ENCODE data around the gene ANKHD1.

DNA sequence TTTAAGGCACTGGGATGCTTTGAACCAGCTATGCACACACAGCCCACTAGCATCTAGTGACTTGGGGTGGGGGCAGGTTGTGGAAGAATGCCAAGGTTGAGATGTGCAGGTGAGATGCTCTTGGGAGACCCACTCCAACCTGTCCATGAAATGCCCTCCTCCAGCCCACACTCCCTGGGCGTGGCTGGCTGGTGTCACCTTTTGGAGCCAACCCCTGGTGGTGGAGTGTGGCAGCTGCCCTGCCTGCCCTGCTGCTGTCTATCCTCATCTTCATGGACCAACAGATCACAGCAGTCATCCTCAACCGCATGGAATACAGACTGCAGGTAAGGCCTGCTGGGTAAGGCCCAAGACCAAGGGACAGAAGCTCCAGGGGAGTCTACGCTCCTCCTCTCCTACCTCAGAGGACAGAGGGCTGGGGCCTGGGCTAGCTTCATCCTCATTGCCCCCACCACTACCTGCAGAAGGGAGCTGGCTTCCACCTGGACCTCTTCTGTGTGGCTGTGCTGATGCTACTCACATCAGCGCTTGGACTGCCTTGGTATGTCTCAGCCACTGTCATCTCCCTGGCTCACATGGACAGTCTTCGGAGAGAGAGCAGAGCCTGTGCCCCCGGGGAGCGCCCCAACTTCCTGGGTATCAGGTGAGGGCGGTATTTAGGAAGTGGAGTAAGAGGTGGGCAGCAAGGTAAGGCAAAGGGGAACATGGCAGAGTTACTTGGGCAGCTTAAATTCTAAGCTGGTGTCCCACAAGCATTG lies 34.2 kb upstream of the ANKHD1 start:
- no peak for TF ChIP-seq ELF4 (IDR thresholded peaks at IDR 0.05)
- TF ChIP-seq FOXA1 (IDR thresholded peaks at IDR 0.05), result no peak
- TF ChIP-seq BHLHE40 (IDR thresholded peaks at IDR 0.05; ENCODE audit: borderline replicate concordance), result no peak
- no peak for TF ChIP-seq SUZ12 (IDR thresholded peaks at IDR 0.05)
- TF ChIP-seq TARDBP (IDR thresholded peaks at IDR 0.05), result no peak
- TF ChIP-seq SP1 (IDR thresholded peaks at IDR 0.05), result no peak
- TF ChIP-seq CTBP1 (IDR thresholded peaks at IDR 0.05; ENCODE audit: borderline replicate concordance), result no peak
- no peak for TF ChIP-seq HDGF (IDR thresholded peaks at IDR 0.05; ENCODE audit: borderline replicate concordance)
